ENCODE measurements around the gene BLOC1S6.
"Not testable (repeated sequence)": the region's sequence is repeated elsewhere in the genome, so short reads cannot be mapped to it uniquely, and the experiment has no call there.

BLOC1S6 gene

GRCh38 chr15:45644437-45644836 lies 57.3 kb downstream of the BLOC1S6 start:
- no peak overlapping the region for H3K4me3 ChIP-seq (ENCODE audit: low read depth, low read length)
- no peak for TF ChIP-seq CTCF (IDR thresholded peaks at IDR 0.05; ENCODE audit: low read depth, low read length)
- no peaks in the 10 kb centered on the region for H3K9me3 ChIP-seq (ENCODE audit: severe bottlenecking)
- no peaks in the 10 kb centered on the region for H3K27me3 ChIP-seq (ENCODE audit: insufficient read depth, low read depth, severe bottlenecking)
- no peak for DNase-seq
- H3K36me3 ChIP-seq, result no peaks in the 10 kb centered on the region
- H3K27ac ChIP-seq, result no peak overlapping the region

GRCh38 chr15:45645026-45645980 lies 58.1 kb downstream of the BLOC1S6 start:
- no peak overlapping the region for H3K4me3 ChIP-seq (ENCODE audit: low read depth, low read length)

GRCh38 chr15:45646220-45646619 lies 59.0 kb downstream of the BLOC1S6 start:
- H3K9me3 ChIP-seq (ENCODE audit: severe bottlenecking), result no peaks in the 10 kb centered on the region
- no peaks in the 10 kb centered on the region for H3K36me3 ChIP-seq
- H3K27me3 ChIP-seq (ENCODE audit: insufficient read depth, low read depth, severe bottlenecking), result no peaks in the 10 kb centered on the region
- no peak for TF ChIP-seq CTCF (IDR thresholded peaks at IDR 0.05; ENCODE audit: low read depth, low read length)
- no peak for DNase-seq
- H3K4me3 ChIP-seq (ENCODE audit: low read depth, low read length), result no peak overlapping the region
- no peak overlapping the region for H3K27ac ChIP-seq

More at GRCh38 chr15:45645026-45645980, 58.1 kb downstream of the BLOC1S6 start:
- H3K27ac ChIP-seq, result no peak overlapping the region
- no peaks in the 10 kb centered on the region for H3K27me3 ChIP-seq (ENCODE audit: insufficient read depth, low read depth, severe bottlenecking)
- no peaks in the 10 kb centered on the region for H3K9me3 ChIP-seq (ENCODE audit: severe bottlenecking)
- no peak for TF ChIP-seq CTCF (IDR thresholded peaks at IDR 0.05; ENCODE audit: low read depth, low read length)
- no peaks in the 10 kb centered on the region for H3K36me3 ChIP-seq
- DNase-seq, result no peak

- no peaks in the 10 kb centered on the region for H3K27me3 ChIP-seq (ENCODE audit: insufficient read depth, low read depth, severe bottlenecking)
- H3K36me3 ChIP-seq, result no peaks in the 10 kb centered on the region
- no peak overlapping the region for H3K4me3 ChIP-seq (ENCODE audit: low read depth, low read length)
- no peaks in the 10 kb centered on the region for H3K9me3 ChIP-seq (ENCODE audit: severe bottlenecking)
- TF ChIP-seq CTCF (IDR thresholded peaks at IDR 0.05; ENCODE audit: low read depth, low read length), result no peak
- no peak for DNase-seq
- H3K27ac ChIP-seq, result no peak overlapping the region
These were observed 60.6 kb downstream of the BLOC1S6 start for GRCh38 chr15:45647828-45648227.

GRCh38 chr15:45648521-45649200 lies 61.5 kb downstream of the BLOC1S6 start:
- no peaks in the 10 kb centered on the region for H3K27me3 ChIP-seq (ENCODE audit: insufficient read depth, low read depth, severe bottlenecking)
- DNase-seq, result no peak
- H3K9me3 ChIP-seq (ENCODE audit: severe bottlenecking), result no peaks in the 10 kb centered on the region
- no peak overlapping the region for H3K4me3 ChIP-seq (ENCODE audit: low read depth, low read length)
- H3K27ac ChIP-seq, result no peak overlapping the region
- TF ChIP-seq CTCF (IDR thresholded peaks at IDR 0.05; ENCODE audit: low read depth, low read length), result no peak
- no peaks in the 10 kb centered on the region for H3K36me3 ChIP-seq

- not testable (repeated sequence) for H3K27ac ChIP-seq; H3K9me3 ChIP-seq (ENCODE audit: severe bottlenecking)
These were observed 62.8 kb downstream of the BLOC1S6 start for GRCh38 chr15:45650007-45650406.

More at GRCh38 chr15:45650007-45650406, 62.8 kb downstream of the BLOC1S6 start:
- not testable (repeated sequence) for DNase-seq; H3K36me3 ChIP-seq; H3K4me3 ChIP-seq (ENCODE audit: low read depth, low read length); H3K27me3 ChIP-seq (ENCODE audit: insufficient read depth, low read depth, severe bottlenecking)

Measured in WERI-Rb-1 (cell line).